ENCODE results near the gene ERVH48-1.
A peak's percentile ranks its signal among the peaks of the same experiment; 100 is the strongest.
"Not testable (repeated sequence)": the region's sequence is repeated elsewhere in the genome, so short reads cannot be mapped to it uniquely, and the experiment has no call there.

Gene ERVH48-1

GRCh38 chr21:42925114-42925926, at the start of gene ERVH48-1:
Gene ERVH48-1, minus strand, starts transcription at chr21:42925630. Its CDS starts 6,624 bp downstream, at chr21:42919006.
- DNase-seq = no peak

- peak; percentile 100 for DNase-seq
These were observed 48.8 kb upstream of the ERVH48-1 start, which contains the start of gene PKNOX1 for GRCh38 chr21:42973991-42974831. Gene PKNOX1, plus strand, starts transcription at chr21:42974562. Its CDS starts 29,820 bp downstream, at chr21:43004382.

GRCh38 chr21:42973309-42973990, 48.0 kb upstream of the ERVH48-1 start:
- peak; percentile 5 for DNase-seq

GRCh38 chr21:42971897-42972275, 46.5 kb upstream of the ERVH48-1 start:
- DNase-seq = no peak

GRCh38 chr21:42970946-42971653, 45.7 kb upstream of the ERVH48-1 start:
- no peak for DNase-seq

- no peak for DNase-seq
These were observed 43.8 kb upstream of the ERVH48-1 start for GRCh38 chr21:42969193-42969600.

- not testable (repeated sequence) for DNase-seq
These were observed 42.2 kb upstream of the ERVH48-1 start for GRCh38 chr21:42967616-42968015.

- DNase-seq = no peak
These were observed 39.8 kb upstream of the ERVH48-1 start for GRCh38 chr21:42965211-42965560.

GRCh38 chr21:42964546-42965210, 39.2 kb upstream of the ERVH48-1 start:
- no peak for DNase-seq

GRCh38 chr21:42964086-42964485, 38.7 kb upstream of the ERVH48-1 start:
- DNase-seq = no peak

- no peak for DNase-seq
These were observed 37.1 kb upstream of the ERVH48-1 start for GRCh38 chr21:42962380-42963007.

- no peak for DNase-seq
These were observed 34.3 kb upstream of the ERVH48-1 start for GRCh38 chr21:42959728-42960127.

GRCh38 chr21:42958122-42958521, 32.7 kb upstream of the ERVH48-1 start:
- DNase-seq = not testable (repeated sequence)

GRCh38 chr21:42956824-42957630, 31.6 kb upstream of the ERVH48-1 start:
- no peak for DNase-seq

GRCh38 chr21:42951193-42951592, 25.8 kb upstream of the ERVH48-1 start:
- not testable (repeated sequence) for DNase-seq

GRCh38 chr21:42949094-42949755, 23.8 kb upstream of the ERVH48-1 start:
- not testable (repeated sequence) for DNase-seq

GRCh38 chr21:42942244-42942643, 16.8 kb upstream of the ERVH48-1 start:
- DNase-seq = no peak

GRCh38 chr21:42941696-42942085, 16.3 kb upstream of the ERVH48-1 start:
- DNase-seq = no peak

- no peak for DNase-seq
These were observed 14.4 kb upstream of the ERVH48-1 start for GRCh38 chr21:42939582-42940413.

Data from stimulated activated CD4-positive, alpha-beta T cell treated with anti-CD3 and anti-CD28 coated beads, Interleukin-1b, Interleukin-23, amount 100 ng/mL, for 48 hours (primary cell).